Measurements from ENCODE around the gene SLC5A3. TPM values are rescaled to one million over a fixed set of nuclear protein-coding genes. Genes with fewer than 3 reads are reported as not detected.

The SLC5A3 gene
- polyA plus RNA-seq, 3 donors: 1.2 to 3.3 (median 1.6) TPM

DNA sequence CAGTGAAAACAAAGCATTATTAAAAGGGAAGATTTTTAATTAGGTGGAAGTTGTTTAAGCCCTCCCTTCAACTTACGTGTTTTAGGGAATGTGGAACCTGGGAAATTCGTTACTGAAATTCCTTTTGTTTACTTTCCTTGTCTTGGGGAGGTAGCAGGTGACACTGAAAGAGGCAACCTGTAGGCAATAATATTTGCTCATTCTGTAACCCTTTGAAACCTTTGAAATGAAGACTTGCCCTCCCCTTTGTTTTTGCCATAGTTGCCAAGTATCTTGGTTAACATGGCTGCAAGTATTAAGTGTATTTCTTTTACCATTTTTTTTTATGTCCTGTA, 1.7 kb downstream of the SLC5A3 start:
- no peak overlapping the region for H3K27ac ChIP-seq (ENCODE audit: low read depth in 1 of 2, low read length in 2 of 2)
- intact Hi-C loops (cut with micrococcal nuclease): loop anchor here in 1 of 2 donors (5.0 kb wide), 1 partner anchor 138 kb away; no protein-coding TSS in a partner anchor
- peaks cover 0 to 3% (median 3%) of the 10 kb centered on the region in 3 donors for H3K27me3 Mint-ChIP-seq (ENCODE audit: low read depth in 3 of 3)

DNA sequence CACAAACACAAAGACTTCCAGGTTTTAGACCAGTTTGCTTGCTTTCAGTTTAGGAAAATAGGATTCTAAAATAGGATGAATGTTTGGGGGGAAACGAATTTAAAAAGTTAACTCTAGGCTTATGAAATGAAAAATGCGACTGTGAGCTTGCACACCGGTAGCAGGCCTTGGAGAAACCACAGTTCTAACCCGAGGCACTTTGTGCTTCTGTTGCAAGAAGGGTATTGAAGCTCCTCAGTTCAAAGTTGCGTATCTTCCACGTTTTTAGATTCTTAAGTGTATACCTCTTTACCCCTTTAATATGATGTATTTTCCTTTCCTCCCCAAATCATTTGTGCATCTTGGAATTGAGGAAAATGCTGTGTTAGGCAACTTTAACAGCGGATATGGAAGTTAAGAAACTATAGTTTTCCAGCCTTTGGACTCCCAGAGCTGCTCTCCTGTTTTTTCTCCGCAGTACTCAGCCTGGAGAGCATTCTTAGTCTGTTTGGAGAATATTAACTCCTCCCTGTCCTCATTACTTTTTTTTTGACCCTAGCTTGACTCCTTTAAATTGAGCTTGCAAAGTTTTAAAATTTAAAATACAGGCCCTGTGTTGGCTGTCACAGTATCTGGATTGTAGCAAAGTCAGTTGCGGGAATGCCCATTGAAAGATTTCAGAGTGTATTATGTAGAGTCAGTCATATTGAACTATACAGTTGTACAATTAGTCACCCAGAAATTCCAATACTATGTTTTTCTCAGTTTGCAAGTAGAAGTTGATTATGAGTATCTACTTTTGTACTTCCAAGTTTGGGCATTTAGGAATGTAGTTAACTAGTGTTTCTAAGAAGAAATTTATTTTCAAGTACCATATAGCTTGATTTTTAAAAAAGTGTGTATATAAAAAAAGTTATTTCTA, 2.6 kb downstream of the SLC5A3 start:
- Histone ChIP-seq H3K27ac (ENCODE audit: low read depth in 1 of 2, low read length in 2 of 2) (no peak overlapping the region), H3K4me1 (ENCODE audit: control insufficient read depth in 1 of 2, insufficient read depth in 2 of 2, low read length in 2 of 2) (peaks cover 25 to 35% of the 10 kb centered on the region in 2 donors), H3K4me3 (replicated peaks in 1 of 3; ENCODE audit: low read depth in 2 of 3, low read length in 3 of 3) (peak overlapping the region in 1 of 3 experiments; percentile 82), H3K4me2 (replicated peaks; ENCODE audit: extremely low read depth, low read length, poor library complexity, severe bottlenecking) (peak overlapping the region; percentile 91), H3K9ac (ENCODE audit: insufficient read depth, low read length, poor library complexity, severe bottlenecking) (no peak overlapping the region), H4K20me1 (ENCODE audit: insufficient read depth, low read length) (peaks cover 58% of the 10 kb centered on the region), H3K79me2 (ENCODE audit: insufficient read depth, low read length) (peaks cover 40% of the 10 kb centered on the region), H3K9me3 (replicated peaks in 1 of 2; ENCODE audit: control insufficient read depth in 1 of 2, insufficient read depth in 1 of 2, low read length in 2 of 2) (no peaks in the 10 kb centered on the region), H3K36me3 (replicated peaks in 1 of 2; ENCODE audit: control insufficient read depth in 1 of 2, insufficient read depth in 2 of 2, low read length in 2 of 2) (peaks cover 0 to 21% of the 10 kb centered on the region in 2 donors), H2AFZ (ENCODE audit: insufficient read depth, low read depth, low read length, poor library complexity, severe bottlenecking) (no peak overlapping the region), H3K27me3 (ENCODE audit: control insufficient read depth in 2 of 2, insufficient read depth in 2 of 2, low read length in 2 of 2) (no peaks in the 10 kb centered on the region)
- intact Hi-C loops (cut with micrococcal nuclease): loop anchor here in 1 of 2 donors (5.0 kb wide), 1 partner anchor 139 kb away; no protein-coding TSS in a partner anchor
- peaks cover 0 to 3% (median 2%) of the 10 kb centered on the region in 3 donors for H3K27me3 Mint-ChIP-seq (ENCODE audit: low read depth in 3 of 3)
- H3K4me1 Mint-ChIP-seq: peaks cover 52% of the 10 kb centered on the region
- DNase-seq: no peak
- H3K4me3 Mint-ChIP-seq: peak overlapping the region in 1 of 2 donors; percentile 2
- no peak overlapping the region for H3K27ac Mint-ChIP-seq
- no peaks in the 10 kb centered on the region for H3K9me3 Mint-ChIP-seq
- WGBS (ENCODE audit: insufficient coverage): 33% methylated on average over 1 of the region's 9 CpGs
- peaks cover 32 to 38% of the 10 kb centered on the region in 2 donors for H3K36me3 Mint-ChIP-seq
- TF ChIP-seq, protein P1, sequence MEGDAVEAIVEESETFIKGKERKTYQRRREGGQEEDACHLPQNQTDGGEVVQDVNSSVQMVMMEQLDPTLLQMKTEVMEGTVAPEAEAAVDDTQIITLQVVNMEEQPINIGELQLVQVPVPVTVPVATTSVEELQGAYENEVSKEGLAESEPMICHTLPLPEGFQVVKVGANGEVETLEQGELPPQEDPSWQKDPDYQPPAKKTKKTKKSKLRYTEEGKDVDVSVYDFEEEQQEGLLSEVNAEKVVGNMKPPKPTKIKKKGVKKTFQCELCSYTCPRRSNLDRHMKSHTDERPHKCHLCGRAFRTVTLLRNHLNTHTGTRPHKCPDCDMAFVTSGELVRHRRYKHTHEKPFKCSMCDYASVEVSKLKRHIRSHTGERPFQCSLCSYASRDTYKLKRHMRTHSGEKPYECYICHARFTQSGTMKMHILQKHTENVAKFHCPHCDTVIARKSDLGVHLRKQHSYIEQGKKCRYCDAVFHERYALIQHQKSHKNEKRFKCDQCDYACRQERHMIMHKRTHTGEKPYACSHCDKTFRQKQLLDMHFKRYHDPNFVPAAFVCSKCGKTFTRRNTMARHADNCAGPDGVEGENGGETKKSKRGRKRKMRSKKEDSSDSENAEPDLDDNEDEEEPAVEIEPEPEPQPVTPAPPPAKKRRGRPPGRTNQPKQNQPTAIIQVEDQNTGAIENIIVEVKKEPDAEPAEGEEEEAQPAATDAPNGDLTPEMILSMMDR (IDR thresholded peaks at IDR 0.05): no peak

More for the DNA sequence above, 1.7 kb downstream of the SLC5A3 start:
- TF ChIP-seq, protein P1 (IDR thresholded peaks at IDR 0.05): no peak
- no peaks in the 10 kb centered on the region for H3K27me3 ChIP-seq (ENCODE audit: control insufficient read depth in 2 of 2, insufficient read depth in 2 of 2, low read length in 2 of 2)
- H3K9ac ChIP-seq (ENCODE audit: insufficient read depth, low read length, poor library complexity, severe bottlenecking): no peak overlapping the region
- no peaks in the 10 kb centered on the region for H3K9me3 ChIP-seq (replicated peaks in 1 of 2; ENCODE audit: control insufficient read depth in 1 of 2, insufficient read depth in 1 of 2, low read length in 2 of 2)
- H3K4me1 ChIP-seq (ENCODE audit: control insufficient read depth in 1 of 2, insufficient read depth in 2 of 2, low read length in 2 of 2): peaks cover 25 to 35% of the 10 kb centered on the region in 2 donors
- H4K20me1 ChIP-seq (ENCODE audit: insufficient read depth, low read length): peaks cover 49% of the 10 kb centered on the region
- 70% methylated on average over 2 of the region's 2 CpGs for WGBS (ENCODE audit: insufficient coverage)
- Mint-ChIP-seq H3K4me3 (peak overlapping the region; percentile 92 to 96), H3K4me1 (peaks cover 50% of the 10 kb centered on the region), H3K36me3 (peaks cover 26 to 30% of the 10 kb centered on the region in 2 donors), H3K9me3 (peaks cover 0 to 1% (median 0%) of the 10 kb centered on the region in 7 donors), H3K27ac (no peak overlapping the region)
- no peak for DNase-seq
- peak overlapping the region in 1 of 3 experiments; percentile 82 for H3K4me3 ChIP-seq (replicated peaks in 1 of 3; ENCODE audit: low read depth in 2 of 3, low read length in 3 of 3)
- peak overlapping the region; percentile 91 for H3K4me2 ChIP-seq (replicated peaks; ENCODE audit: extremely low read depth, low read length, poor library complexity, severe bottlenecking)
- peaks cover 36% of the 10 kb centered on the region for H3K79me2 ChIP-seq (ENCODE audit: insufficient read depth, low read length)
- no peak overlapping the region for H2AFZ ChIP-seq (ENCODE audit: insufficient read depth, low read depth, low read length, poor library complexity, severe bottlenecking)
- peaks cover 0 to 11% of the 10 kb centered on the region in 2 donors for H3K36me3 ChIP-seq (replicated peaks in 1 of 2; ENCODE audit: control insufficient read depth in 1 of 2, insufficient read depth in 2 of 2, low read length in 2 of 2)

Measured in CD14-positive monocyte (primary cell).